ENCODE results near the gene SECTM1.
"Not testable (repeated sequence)": the region's sequence is repeated elsewhere in the genome, so short reads cannot be mapped to it uniquely, and the experiment has no call there.

Gene SECTM1

DNA sequence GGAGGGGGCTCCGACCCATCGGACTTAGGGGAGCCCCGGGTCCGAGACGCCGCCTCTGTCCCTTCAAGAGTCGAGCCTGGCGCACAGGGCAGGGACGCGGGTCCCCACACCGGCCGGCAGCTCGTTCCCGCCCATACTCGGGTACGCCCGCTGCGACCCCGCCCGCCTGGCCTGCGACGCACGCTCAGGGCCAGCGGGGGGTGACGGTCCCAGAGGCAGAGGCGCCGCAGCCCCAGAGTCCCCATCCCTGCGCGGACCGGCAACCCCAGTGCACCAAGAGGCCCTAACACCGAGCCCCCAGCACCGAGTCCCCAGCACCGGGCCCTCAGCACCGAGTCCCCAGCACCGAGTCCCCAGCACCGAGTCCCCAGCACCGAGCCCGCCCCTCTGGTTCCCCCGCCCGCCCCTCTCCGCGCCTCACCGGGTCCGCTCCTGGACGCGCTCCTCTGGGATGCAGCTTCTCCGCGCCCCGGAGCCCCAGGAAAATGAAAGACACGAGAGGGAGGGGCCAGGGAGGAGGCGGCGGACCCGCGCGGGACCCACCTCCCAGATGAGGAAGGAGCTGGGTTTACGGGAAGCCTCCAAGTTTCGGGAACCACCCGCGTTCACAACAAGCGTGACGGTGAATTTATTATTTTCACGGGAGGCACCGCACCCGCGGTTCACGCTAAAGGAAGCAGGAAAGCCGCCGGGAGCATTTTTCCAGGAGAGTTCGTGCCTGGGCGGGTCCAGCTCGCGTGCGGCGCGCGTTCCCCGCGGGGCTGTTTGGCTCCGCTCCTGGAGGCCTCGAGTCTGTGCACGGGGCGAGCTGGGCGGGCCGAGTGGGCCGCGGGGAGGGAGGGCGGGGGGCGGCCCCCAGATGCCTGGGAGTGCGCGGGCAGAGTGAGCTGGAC is at the start of gene SECTM1:
Gene SECTM1 (minus strand): TSS at position 488 of the 893 bp plus-strand sequence. CDS start 6,526 bp downstream, outside the sequence.
- DNase-seq (ENCODE audit: low read depth in 1 of 2, low spot score in 1 of 2) = no peak

DNA sequence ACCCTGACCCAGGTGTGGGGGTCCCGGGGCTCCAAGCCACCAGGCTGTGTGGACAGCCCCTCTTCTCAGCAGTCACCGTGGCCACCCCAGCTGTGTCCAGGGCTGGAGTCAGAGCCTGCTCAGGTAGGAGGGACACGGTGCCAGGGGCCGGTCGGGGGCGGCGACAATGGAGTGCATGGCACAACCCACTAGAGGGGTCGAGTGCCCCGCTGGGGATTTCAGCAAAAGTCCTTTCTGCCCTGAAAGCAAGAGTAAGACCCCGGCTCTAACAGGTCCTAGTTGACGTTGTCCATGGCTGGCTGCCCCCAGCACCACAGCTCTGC is 49.3 kb upstream of the SECTM1 start:
- DNase-seq (ENCODE audit: low read depth in 1 of 2, low spot score in 1 of 2) = no peak

DNA sequence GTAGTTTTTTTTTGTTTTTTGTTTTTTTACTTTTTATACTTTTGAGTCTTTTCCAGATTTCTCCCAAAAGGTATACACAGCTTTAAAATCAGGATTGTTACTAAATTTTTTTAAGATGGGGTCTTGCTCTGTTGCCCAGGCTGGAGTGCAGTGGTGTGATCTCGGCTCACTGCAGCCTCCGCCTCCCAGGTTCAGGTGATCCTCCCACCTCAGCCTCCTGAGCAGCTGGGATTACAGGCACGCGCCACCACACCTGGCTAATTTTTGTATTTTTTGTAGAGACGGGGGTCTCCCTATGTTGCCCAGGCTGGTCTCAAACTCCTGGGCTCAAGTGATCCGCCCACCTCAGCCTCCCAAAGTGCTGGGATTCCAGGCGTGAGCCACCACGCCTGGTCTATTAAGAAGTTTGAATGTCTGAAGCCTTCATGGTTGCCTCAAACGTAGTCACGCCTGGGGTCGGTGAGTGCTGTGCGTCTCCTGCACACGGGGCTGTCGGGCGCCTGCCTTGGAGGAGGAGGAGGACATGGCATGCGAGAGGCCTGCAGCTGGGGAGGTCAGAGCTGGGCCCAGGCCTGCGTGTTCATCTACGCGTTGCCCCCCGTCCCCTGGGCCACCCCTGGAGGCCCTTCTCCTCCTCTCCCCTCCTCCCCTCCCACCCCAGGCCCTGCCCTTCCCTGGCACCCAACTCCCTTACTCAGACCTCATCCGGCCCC is 48.8 kb upstream of the SECTM1 start:
- DNase-seq (ENCODE audit: low read depth in 1 of 2, low spot score in 1 of 2) = not testable (repeated sequence)

DNA sequence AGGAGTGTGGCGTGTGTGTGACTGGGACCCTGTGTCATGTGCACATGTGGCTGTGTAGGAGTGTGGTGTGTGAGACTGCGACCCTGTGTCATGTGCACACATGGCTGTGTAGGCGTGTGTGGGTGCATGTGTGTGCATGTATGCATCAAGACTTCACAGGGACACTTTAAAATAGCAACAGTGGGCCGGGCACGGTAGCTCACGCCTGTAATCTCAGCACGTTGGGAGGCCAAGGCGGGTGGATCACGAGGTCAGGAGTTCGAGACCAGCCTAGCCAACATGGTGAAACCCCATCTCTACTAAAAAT is 48.1 kb upstream of the SECTM1 start:
- DNase-seq (ENCODE audit: low read depth in 1 of 2, low spot score in 1 of 2) = not testable (repeated sequence)

DNA sequence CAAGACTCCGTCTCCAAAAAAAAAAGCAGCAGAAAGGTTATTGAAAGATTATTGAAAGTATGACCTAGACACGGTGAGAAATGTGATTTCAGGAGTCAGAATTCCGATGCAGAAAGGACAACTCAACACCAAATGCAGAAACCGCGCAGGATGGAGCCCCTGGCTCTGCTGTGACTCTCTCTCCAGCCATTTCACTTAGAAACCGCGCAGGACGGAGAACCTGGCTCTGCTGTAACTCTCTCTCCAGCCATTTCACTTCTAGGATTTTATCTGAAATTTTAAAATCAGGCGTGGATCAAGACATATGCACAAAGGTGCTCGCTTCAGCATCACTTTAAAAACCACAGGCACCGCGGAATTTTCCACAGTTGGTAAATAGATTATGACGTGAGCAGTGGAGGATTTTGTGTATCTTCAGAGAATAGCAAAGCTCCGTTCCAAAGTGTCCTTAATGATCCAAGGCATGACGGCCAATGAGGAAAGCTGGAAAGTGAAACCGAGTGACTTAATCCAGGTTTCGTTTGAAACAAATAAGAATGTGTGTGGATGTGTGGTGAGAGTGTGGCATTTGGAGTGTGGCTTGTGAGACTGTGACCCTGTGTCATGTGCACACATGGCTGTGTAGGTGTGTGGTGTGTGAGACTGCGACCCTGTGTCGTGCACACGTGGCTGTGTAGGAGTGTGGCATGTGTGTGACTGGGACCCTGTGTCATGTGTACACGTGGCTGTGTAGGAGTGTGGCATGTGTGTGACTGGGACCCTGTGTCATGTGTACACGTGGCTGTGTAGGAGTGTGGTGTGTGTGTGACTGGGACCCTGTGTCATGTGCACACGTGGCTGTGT is 47.5 kb upstream of the SECTM1 start:
- no peak for DNase-seq (ENCODE audit: low read depth in 1 of 2, low spot score in 1 of 2)

DNA sequence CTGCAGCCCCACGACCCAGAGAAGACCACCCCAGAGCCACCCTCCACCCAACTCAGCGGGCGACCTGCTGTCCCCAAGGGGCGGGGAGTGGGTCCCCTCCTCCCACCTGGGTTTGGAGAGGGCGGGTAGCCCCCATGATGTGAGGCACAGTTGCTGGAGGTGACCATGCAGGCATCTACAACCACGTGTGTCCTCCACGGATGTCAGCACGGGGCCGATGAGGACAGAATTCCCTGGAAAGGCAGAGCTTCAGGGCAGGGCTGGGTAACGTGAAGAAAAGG is 45.1 kb upstream of the SECTM1 start:
- DNase-seq (ENCODE audit: low read depth in 1 of 2, low spot score in 1 of 2) = no peak

DNA sequence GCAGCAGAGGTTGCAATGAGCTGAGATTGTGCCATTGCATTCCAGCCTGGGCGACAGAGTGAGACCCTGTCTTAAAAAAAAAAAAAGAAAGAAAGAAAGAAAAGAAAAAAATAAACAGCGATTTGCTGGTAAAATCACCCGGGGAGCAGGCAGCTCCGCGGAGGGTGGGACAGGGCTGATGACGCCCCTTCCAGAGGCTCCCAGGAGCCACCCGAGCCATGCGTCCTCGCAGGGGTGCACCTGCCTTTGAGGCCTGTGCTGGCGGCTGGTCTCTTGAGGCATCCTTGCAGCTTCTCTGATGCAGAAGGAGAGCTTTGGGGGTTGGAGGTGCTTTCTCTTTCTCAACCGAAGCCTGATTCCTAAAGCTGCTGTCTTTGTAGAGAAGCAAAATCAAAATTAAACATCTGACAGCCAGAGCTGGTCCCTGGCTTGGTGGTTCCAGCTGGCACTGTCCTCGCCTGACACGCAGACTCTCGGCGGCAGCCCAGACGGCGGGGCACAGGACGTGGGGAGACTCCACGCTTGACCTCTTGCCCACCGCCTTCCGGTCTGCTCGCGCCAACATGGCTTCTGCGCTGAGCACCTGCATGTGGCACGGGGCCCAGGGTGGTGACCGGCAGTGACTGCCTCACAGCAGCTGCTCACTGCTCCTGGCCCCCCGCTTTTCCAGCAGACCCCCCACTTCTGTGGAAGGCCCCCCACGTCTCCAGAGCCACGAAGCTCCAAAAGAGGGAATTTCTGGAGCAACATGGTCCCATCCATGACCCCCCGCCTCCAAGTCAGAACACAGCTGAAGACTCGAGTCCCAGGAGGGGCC is 44.6 kb upstream of the SECTM1 start:
- DNase-seq (ENCODE audit: low read depth in 1 of 2, low spot score in 1 of 2) = no peak

DNA sequence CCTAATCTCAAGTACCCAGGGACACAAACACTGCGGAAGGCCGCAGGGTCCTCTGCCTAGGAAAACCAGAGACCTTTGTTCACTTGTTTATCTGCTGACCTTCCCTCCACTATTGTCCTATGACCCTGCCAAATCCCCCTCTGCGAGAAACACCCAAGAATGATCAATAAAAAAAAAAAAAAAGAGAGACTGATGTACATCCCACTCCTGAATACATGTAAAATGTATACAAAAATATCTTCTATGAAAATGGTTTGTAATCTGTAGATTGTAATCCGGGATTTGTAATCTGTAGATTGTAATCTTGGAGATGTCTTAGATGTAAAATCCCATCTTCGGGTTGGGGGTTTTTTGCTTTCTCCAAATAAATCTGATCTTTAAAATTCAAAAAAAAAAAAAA is 43.7 kb upstream of the SECTM1 start:
- DNase-seq (ENCODE audit: low read depth in 1 of 2, low spot score in 1 of 2) = not testable (repeated sequence)

DNA sequence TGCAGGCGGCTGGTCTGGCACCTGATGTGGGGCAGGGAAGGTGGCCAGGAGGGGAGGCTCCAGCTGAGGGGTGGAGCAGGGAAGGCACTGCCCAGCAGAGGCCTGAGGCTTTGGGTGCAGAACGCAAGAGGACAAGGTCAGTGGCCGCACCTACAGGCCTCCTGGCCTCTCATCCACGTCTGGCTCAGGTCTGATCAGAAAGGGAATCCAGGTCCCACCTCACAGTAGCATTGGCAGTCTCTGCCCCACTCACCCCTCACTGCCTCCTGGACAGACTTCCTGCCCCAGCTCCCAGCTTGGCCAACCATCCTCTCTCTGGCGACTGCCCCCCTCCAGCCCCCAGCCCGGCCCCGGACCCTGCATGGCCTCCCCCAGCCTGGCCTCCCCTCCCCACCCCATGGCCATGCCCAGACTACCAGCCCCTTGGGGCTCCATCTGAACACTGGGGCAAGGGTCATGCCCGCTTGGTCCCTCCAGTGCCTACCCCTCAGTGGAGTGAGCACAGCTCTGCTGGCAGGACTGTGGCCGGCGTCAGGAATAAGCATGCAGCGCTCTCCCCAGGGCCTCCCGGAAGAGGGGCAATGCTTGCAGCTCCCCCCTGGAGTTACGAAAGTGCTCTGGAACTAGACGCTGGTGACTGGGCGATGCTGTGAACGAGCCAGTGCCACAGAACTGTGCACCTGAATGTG is 42.6 kb upstream of the SECTM1 start:
- DNase-seq (ENCODE audit: low read depth in 1 of 2, low spot score in 1 of 2) = no peak

DNA sequence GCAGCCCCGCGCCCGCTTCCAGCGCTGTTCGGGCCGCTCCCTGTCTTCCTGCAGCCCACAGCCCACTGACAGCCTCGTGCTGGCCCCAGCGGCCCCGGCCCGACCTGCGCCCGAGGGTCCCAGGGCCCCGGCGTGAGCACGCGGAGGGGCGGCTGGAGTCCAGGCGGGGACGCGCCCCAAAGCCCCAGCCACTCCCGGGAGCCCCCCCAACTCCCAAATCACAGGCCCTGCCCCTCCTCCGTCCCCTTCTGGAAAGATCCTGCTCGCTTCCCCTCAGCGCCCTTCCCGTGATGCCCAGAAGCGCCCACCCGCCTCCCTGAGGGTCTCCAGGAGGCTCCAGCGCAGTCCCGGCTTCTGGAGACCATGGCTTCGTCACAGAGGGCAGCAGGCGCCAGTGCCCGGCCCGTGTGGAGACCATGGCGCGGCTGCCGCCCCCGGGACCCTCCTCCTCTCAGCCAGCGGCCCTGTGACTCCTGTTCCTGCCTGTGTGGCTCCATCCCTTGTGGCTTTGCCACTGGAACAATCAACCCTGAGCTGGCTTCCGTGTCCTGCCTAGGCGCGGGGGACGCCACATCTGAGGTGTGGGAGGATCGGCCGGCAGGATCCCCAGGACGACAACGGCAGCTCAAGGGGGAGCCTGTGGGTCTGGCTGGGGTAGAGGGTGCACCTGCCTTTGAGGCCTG is 41.9 kb upstream of the SECTM1 start:
- no peak for DNase-seq (ENCODE audit: low read depth in 1 of 2, low spot score in 1 of 2)

DNA sequence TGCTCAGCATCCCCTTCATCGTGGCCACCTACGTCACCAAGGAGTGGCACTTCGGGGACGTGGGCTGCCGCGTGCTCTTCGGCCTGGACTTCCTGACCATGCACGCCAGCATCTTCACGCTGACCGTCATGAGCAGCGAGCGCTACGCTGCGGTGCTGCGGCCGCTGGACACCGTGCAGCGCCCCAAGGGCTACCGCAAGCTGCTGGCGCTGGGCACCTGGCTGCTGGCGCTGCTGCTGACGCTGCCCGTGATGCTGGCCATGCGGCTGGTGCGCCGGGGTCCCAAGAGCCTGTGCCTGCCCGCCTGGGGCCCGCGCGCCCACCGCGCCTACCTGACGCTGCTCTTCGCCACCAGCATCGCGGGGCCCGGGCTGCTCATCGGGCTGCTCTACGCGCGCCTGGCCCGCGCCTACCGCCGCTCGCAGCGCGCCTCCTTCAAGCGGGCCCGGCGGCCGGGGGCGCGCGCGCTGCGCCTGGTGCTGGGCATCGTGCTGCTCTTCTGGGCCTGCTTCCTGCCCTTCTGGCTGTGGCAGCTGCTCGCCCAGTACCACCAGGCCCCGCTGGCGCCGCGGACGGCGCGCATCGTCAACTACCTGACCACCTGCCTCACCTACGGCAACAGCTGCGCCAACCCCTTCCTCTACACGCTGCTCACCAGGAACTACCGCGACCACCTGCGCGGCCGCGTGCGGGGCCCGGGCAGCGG is 41.2 kb upstream of the SECTM1 start:
- no peak for DNase-seq (ENCODE audit: low read depth in 1 of 2, low spot score in 1 of 2)

DNA sequence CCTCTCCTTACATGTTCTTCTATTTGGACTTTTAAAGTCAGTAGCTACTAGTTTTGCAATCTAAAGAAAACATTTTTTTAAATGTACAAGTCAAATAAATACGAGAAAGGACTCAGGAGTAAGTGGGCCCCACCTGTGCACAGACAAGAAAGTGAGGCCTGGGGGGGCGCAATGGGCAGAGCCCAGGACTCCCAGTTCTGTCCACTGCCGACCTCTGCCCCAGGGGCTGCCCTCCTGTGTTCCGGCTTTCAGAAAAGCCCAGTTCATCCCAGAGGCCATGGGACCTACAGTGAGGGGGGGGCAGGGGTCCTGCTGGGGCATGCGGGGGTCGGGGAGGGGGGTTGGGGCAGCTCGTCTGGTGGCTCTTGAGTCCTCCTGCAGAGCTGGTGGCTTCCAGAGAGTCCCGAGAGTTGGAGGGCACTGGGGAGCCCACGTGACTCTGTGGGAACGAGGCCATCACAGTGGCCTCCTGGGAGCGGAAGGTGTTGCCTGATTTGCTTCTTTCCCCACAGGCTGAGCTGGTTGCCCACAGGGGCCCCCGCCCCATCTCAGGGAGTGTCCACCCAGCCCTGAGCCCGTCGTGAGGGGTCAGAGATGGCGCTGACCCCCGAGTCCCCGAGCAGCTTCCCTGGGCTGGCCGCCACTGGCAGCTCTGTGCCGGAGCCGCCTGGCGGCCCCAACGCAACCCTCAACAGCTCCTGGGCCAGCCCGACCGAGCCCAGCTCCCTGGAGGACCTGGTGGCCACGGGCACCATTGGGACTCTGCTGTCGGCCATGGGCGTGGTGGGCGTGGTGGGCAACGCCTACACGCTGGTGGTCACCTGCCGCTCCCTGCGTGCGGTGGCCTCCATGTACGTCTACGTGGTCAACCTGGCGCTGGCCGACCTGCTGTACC is 40.4 kb upstream of the SECTM1 start:
- no peak for DNase-seq (ENCODE audit: low read depth in 1 of 2, low spot score in 1 of 2)

DNA sequence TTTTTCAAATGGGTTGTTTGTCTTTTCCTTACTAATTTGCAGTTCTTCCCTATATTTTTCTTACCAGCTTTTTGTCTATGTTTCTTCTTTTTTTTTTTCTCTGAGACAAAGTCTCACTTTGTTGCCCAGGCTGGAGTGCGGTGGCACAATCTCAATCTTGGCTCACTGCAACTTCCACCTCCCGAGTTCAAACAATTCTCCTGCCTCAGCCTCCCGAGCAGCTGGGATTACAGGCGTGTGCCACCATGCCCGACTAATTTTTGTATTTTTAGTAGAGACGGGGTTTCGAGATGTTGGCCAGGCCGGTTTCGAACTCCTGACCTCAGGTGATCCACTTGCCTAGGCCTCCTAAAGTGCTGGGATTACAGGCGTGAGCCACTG is 39.5 kb upstream of the SECTM1 start:
- DNase-seq (ENCODE audit: low read depth in 1 of 2, low spot score in 1 of 2) = not testable (repeated sequence)

DNA sequence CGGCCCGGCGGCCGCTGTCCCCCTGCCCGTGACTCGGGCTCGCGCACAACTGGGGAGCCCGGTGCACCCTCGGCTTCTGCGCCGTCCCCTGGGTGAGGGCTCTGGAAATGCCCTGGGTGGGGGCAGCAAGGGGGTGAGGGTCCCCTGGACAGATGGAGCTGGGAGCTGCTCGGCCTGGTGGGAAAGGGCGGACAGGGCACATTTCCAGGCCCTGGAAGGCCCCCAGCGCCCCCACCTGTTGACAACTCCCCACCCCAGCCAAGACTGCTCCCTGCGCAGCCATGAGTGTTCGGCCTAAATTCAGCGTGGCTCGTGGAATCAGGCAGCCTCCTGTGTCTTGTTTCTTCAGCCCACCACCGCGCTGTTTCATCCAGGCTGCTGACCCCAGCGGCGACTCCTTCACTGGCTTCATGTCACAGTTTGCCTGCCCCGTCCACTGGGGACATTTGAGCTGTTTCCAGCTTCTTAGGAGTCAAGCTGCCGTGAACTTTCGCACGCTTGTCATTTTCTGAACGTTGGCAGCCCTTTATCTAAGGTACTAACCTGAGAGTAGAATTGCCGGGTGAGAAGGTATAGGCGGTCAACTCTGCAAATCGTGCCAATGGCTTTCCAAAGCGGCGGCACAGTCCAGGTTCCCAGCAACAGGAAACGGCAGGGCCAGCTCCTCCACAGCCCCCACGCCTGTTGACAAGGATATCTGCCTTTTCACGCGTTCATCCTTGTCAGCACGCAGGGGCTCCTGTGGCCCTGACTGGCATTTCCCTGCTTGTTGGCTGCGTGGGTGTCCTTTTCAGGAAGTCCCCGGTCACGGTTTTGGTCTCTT is 38.9 kb upstream of the SECTM1 start:
- no peak for DNase-seq (ENCODE audit: low read depth in 1 of 2, low spot score in 1 of 2)

DNA sequence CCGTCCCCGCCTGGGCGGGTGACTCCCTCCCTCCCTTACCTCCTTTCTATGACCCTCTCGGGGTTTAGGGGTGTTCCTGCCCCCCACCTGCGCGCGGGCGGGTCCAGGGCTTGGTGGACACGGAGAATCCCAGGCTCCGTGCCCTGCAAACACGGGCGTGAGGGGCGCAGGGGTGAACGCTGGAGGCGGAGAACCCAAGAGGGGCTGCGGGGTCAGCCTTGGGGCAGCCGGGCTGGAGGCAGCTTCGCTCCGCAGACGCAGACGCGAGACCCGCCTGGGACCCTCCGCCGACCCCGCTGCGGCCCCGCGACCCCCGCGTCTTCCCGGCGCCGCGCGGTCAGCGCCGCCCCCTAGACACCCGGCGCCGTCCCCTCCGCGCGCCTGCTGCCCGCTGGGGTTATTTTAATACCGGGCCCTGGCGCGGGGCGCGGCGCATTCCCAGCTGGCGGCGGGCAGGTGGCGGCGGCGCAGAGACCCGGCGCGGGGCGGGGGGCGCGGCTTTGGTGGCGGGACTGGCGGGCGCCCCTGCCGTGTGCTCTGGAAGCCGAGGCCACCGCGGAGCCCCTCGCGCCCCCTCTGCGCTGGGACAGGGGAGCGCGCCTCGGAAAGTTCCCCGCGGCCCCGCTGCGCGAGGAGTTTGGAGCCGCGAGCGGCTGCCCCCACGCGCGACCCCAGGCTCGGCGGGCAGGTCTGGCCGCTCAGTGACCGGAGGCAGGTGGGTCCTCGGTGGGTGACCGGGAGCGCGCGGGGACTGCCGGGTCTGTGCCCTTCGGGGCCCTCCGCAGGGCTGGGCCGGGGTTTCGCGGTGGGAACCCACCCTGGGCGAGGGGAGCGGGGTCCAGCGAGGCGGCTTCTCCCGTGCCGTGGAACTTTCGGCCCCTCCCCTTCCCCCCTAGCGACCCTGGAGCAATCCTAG is 38.0 kb upstream of the SECTM1 start, which contains the start of gene UTS2R:
Gene UTS2R (plus strand): TSS at position 433 of the 916 bp plus-strand sequence. CDS start 2,560 bp downstream, outside the sequence.
- no peak for DNase-seq (ENCODE audit: low read depth in 1 of 2, low spot score in 1 of 2)
